Fibroblast of lung (primary cell): Measurements from ENCODE around the gene STX7. TPM values are rescaled to one million over a fixed set of nuclear protein-coding genes. Genes with fewer than 3 reads are reported as not detected.

Source experiments
- DNase-seq, 2 donors: peaks; one replicate each; pipeline versions ENCODE4 v3.0.0 to v3.0.0-alpha.2; 2010; ENCODE audit warnings: low read depth in 2 of 2
- H2AFZ ChIP-seq: 2 replicates; pipeline ENCODE4 v1.5.1; 2012; ENCODE audit warnings: low read length, control low read depth, inconsistent platforms
- H3K27ac ChIP-seq: 2 replicates; pipeline ENCODE4 v1.5.1; 2011; ENCODE audit warnings: low read length, control low read depth; ENCODE audit not compliant: insufficient read depth
- H3K27me3 ChIP-seq: 2 replicates; pipeline ENCODE4 v1.5.1; 2011; ENCODE audit warnings: mild to moderate bottlenecking, low read length; ENCODE audit not compliant: control insufficient read depth, insufficient read depth
- H3K36me3 ChIP-seq: 2 replicates; pipeline ENCODE4 v1.5.1; 2011; ENCODE audit warnings: low read length; ENCODE audit not compliant: control insufficient read depth, insufficient read depth
- H3K4me1 ChIP-seq: 2 replicates; pipeline ENCODE4 v1.5.1; 2011; ENCODE audit warnings: low read length; ENCODE audit not compliant: control insufficient read depth, insufficient read depth; ENCODE audit errors: extremely low read depth
- H3K4me2 ChIP-seq: 2 replicates; pipeline ENCODE4 v1.5.1; 2011; ENCODE audit warnings: low read length, control low read depth; ENCODE audit not compliant: insufficient read depth; ENCODE audit errors: extremely low read depth
- H3K4me3 ChIP-seq, 4 experiments: fragments of 200-600 bp in 1 of 4; sonication (generic) in 1 of 4; replicated peaks in 1 of 4; 2 replicates each; pipeline ENCODE4 v1.5.1; 2011 to 2016; ENCODE audit warnings: low read length in 4 of 4, low read depth in 3 of 4, mild to moderate bottlenecking in 3 of 4, control low read depth in 2 of 4, inconsistent platforms in 1 of 4, mixed read lengths in 1 of 4; ENCODE audit not compliant: insufficient read depth in 1 of 4; ENCODE audit errors: control extremely low read depth in 1 of 4
- H3K79me2 ChIP-seq: 2 replicates; pipeline ENCODE4 v1.5.1; 2012; ENCODE audit warnings: mild to moderate bottlenecking, low read length, inconsistent platforms; ENCODE audit not compliant: control insufficient read depth, insufficient read depth
- H3K9ac ChIP-seq: 2 replicates; pipeline ENCODE4 v1.5.1; 2011; ENCODE audit warnings: mild to moderate bottlenecking, low read length, control low read depth; ENCODE audit not compliant: insufficient read depth
- H3K9me3 ChIP-seq: 2 replicates; pipeline ENCODE4 v1.5.1; 2012; ENCODE audit warnings: low read depth, low read length; ENCODE audit not compliant: control insufficient read depth, insufficient read depth
- H4K20me1 ChIP-seq: 2 replicates; pipeline ENCODE4 v1.5.1; 2011; ENCODE audit warnings: low read length; ENCODE audit not compliant: control insufficient read depth, insufficient read depth; ENCODE audit errors: extremely low read depth
- CTCF ChIP-seq, 2 donors: IDR thresholded peaks in 1 of 2; conservative IDR thresholded peaks in 1 of 2; 1 replicate in 1 of 2; 2 replicates in 1 of 2; pipeline ENCODE4 v1.5.1; 2011 to 2012; ENCODE audit warnings: low read length in 2 of 2, control low read depth in 1 of 2, inconsistent platforms in 1 of 2, low read depth in 1 of 2, mild to moderate bottlenecking in 1 of 2
- EZH2 ChIP-seq: IDR thresholded peaks from 2 replicates; pipeline ENCODE4 v1.5.1; 2012; ENCODE audit warnings: low read length, control low read depth, mild to moderate bottlenecking; ENCODE audit errors: missing control alignments
- polyA plus RNA-seq, 2 donors: library from polyadenylated mRNA; depleted of rRNA in 1 of 2; stranded (reverse) in 1 of 2; unstranded in 1 of 2; fragments of >200 nt; gene quantifications; 2 replicates each; pipeline ENCODE4 v1.2.1, GENCODE V29; 2011 to 2012; ENCODE audit warnings: missing spikeins in 1 of 2
- total RNA-seq: library from RNA; depleted of rRNA; stranded (reverse); fragments of >200 nt; gene quantifications from 2 replicates; pipeline ENCODE4 v1.2.1, GENCODE V29; 2014

The STX7 gene
- total and polyA plus RNA-seq, 2 donors (not counting 1 experiment from before 2014, with no cell fraction given): 52.1 to 53.0 TPM

GRCh38 chr6:132399376-132400074, 113.4 kb downstream of the STX7 start:
- H3K27ac ChIP-seq: no peak overlapping the region
- no peak overlapping the region for H3K9ac ChIP-seq
- H3K4me3 ChIP-seq: peak overlapping the region in 2 of 4 experiments; percentile 72 to 88
- no peak for TF ChIP-seq EZH2
- TF ChIP-seq CTCF (conservative IDR thresholded peaks at IDR 0.05 in 1 of 2, IDR thresholded peaks at IDR 0.05 in 1 of 2; ENCODE audit: low read depth in 1 of 2, low read length in 2 of 2): no peak
- peak; percentile 61 to 86 for DNase-seq
- no peaks in the 10 kb centered on the region for H3K79me2 ChIP-seq
- no peaks in the 10 kb centered on the region for H3K9me3 ChIP-seq
- peak overlapping the region; percentile 55 for H3K4me2 ChIP-seq
- H3K27me3 ChIP-seq: no peaks in the 10 kb centered on the region
- no peak overlapping the region for H2AFZ ChIP-seq
- no peaks in the 10 kb centered on the region for H3K36me3 ChIP-seq
- no peaks in the 10 kb centered on the region for H4K20me1 ChIP-seq
- H3K4me1 ChIP-seq: no peaks in the 10 kb centered on the region

Other genes starting within 250 kb of the STX7 start
- 45.5 and 89.8 TPM in 2 replicates for gene MOXD1, start 111.6 kb downstream of the STX7 start, total RNA-seq
- gene MOXD1, start 111.6 kb downstream of the STX7 start, polyA plus RNA-seq: 65.1 and 100 TPM in 2 replicates
- gene TAAR9, start 25.2 kb upstream of the STX7 start, total RNA-seq: not detected in 2 replicates
- not detected in 2 replicates for gene TAAR9, start 25.2 kb upstream of the STX7 start, polyA plus RNA-seq
- not detected in 2 replicates for gene TAAR8, start 39.6 kb upstream of the STX7 start, total RNA-seq
- gene TAAR8, start 39.6 kb upstream of the STX7 start, polyA plus RNA-seq: not detected in 2 replicates
- gene TAAR6, start 57.2 kb upstream of the STX7 start, total RNA-seq: not detected in 2 replicates
- not detected in 2 replicates for gene TAAR6, start 57.2 kb upstream of the STX7 start, polyA plus RNA-seq
- gene TAAR5, start 76.6 kb upstream of the STX7 start, total RNA-seq: not detected in 2 replicates
- not detected in 2 replicates for gene TAAR5, start 76.6 kb upstream of the STX7 start, polyA plus RNA-seq
- not detected in 2 replicates for gene TAAR2, start 111.2 kb upstream of the STX7 start, total RNA-seq
- gene TAAR2, start 111.2 kb upstream of the STX7 start, polyA plus RNA-seq: not detected in 2 replicates
- gene TAAR1, start 146.1 kb upstream of the STX7 start, total RNA-seq: not detected in 2 replicates
- not detected in 2 replicates for gene TAAR1, start 146.1 kb upstream of the STX7 start, polyA plus RNA-seq
- gene VNN1, start 200.9 kb upstream of the STX7 start, total RNA-seq: not detected in 2 replicates
- not detected in 2 replicates for gene VNN1, start 200.9 kb upstream of the STX7 start, polyA plus RNA-seq
- gene VNN2, start 244.8 kb upstream of the STX7 start, total RNA-seq: under 0.01 and 0.33 TPM in 2 replicates
- 0.06 and 0.42 TPM in 2 replicates for gene VNN2, start 244.8 kb upstream of the STX7 start, polyA plus RNA-seq